ENCODE data around the gene RPS6KB2. TPM values are rescaled to one million over a fixed set of nuclear protein-coding genes. Genes with fewer than 3 reads are reported as not detected.

The RPS6KB2 gene
- total RNA-seq, 2 experiments from 2014 or later: 57.4 to 57.5 TPM

- ChIA-PET CTCF (interaction anchor here (0.8 to 5.7 kb wide), 7 partner anchors 11 to 138 kb away, joined by 3 to 46 read pairs (median 3); partner anchors contain the start of gene PTPRCAP), POLR2A (interaction anchor here (0.6 to 6.6 kb wide), 8 partner anchors 10 to 80 kb away, joined by 3 to 68 read pairs (median 8); partner anchors contain the start of genes CARNS1, PTPRCAP, RAD9A and RPS6KB2)
- H3K4me1 Mint-ChIP-seq (ENCODE audit: low read depth): peaks cover 67% of the 10 kb centered on the region
- DNase-seq: no peak
- peaks cover 46% of the 10 kb centered on the region for H3K36me3 Mint-ChIP-seq
- H3K4me3 Mint-ChIP-seq: peak overlapping the region; percentile 87
- intact Hi-C loops (cut with micrococcal nuclease): loop anchor here (2.0 kb wide), 1 partner anchor 31 kb away; the partner anchor contains the start of gene PTPRCAP
- H3K27me3 Mint-ChIP-seq: no peaks in the 10 kb centered on the region
- no peaks in the 10 kb centered on the region for H3K9me3 Mint-ChIP-seq
- peak overlapping the region; percentile 93 for H3K27ac Mint-ChIP-seq
Measured at GRCh38 chr11:67405688-67406339, 22.5 kb upstream of the RPS6KB2 start.

- no peaks in the 10 kb centered on the region for H3K9me3 Mint-ChIP-seq
- ChIA-PET POLR2A (interaction anchor here (1.1 to 3.5 kb wide), 6 partner anchors 12 to 78 kb away, joined by 3 to 22 read pairs (median 7); partner anchors contain the start of genes PTPRCAP and RPS6KB2), CTCF (interaction anchor here (0.8 to 1.6 kb wide), 6 partner anchors 12 to 59 kb away, joined by 3 to 7 read pairs (median 3); no protein-coding TSS in a partner anchor)
- no peaks in the 10 kb centered on the region for H3K27me3 Mint-ChIP-seq
- peaks cover 74% of the 10 kb centered on the region for H3K4me1 Mint-ChIP-seq (ENCODE audit: low read depth)
- H3K27ac Mint-ChIP-seq: peak overlapping the region; percentile 93
- intact Hi-C loops (cut with micrococcal nuclease): no loop called here
- no peak for DNase-seq
- peaks cover 46% of the 10 kb centered on the region for H3K36me3 Mint-ChIP-seq
- H3K4me3 Mint-ChIP-seq: peak overlapping the region; percentile 87
Measured at GRCh38 chr11:67406420-67406968, 21.8 kb upstream of the RPS6KB2 start.

- Mint-ChIP-seq H3K4me3 (peak overlapping the region; percentile 87), H3K36me3 (peaks cover 46% of the 10 kb centered on the region), H3K4me1 (ENCODE audit: low read depth) (peaks cover 78% of the 10 kb centered on the region), H3K27me3 (no peaks in the 10 kb centered on the region), H3K9me3 (no peaks in the 10 kb centered on the region), H3K27ac (peak overlapping the region; percentile 93)
- ChIA-PET CTCF (interaction anchor here (0.8 to 1.6 kb wide), 6 partner anchors 11 to 58 kb away, joined by 3 to 7 read pairs (median 3); no protein-coding TSS in a partner anchor), POLR2A (interaction anchor here (1.1 to 3.5 kb wide), 8 partner anchors 11 to 78 kb away, joined by 3 to 22 read pairs (median 6); partner anchors contain the start of genes POLD4, PTPRCAP, RPS6KB2 and TMEM134)
- intact Hi-C loops (cut with micrococcal nuclease): no loop called here
- DNase-seq: peak; percentile 50
Measured at GRCh38 chr11:67406969-67407687, 21.2 kb upstream of the RPS6KB2 start.

GRCh38 chr11:67407688-67408163 lies 20.6 kb upstream of the RPS6KB2 start:
- peaks cover 80% of the 10 kb centered on the region for H3K4me1 Mint-ChIP-seq (ENCODE audit: low read depth)

GRCh38 chr11:67408437-67409200 lies 19.7 kb upstream of the RPS6KB2 start:
- POLR2A ChIA-PET: interaction anchor here (1.4 to 3.5 kb wide), 8 partner anchors 10 to 79 kb away, joined by 3 to 22 read pairs (median 6); partner anchors contain the start of genes POLD4, PTPRCAP and TMEM134
- CTCF ChIA-PET: interaction anchor here (0.9 kb wide), 1 partner anchor 30 kb away, joined by 6 read pairs; no protein-coding TSS in a partner anchor
- DNase-seq: peak; percentile 52
- Mint-ChIP-seq H3K4me1 (ENCODE audit: low read depth) (peaks cover 81% of the 10 kb centered on the region), H3K36me3 (peaks cover 46% of the 10 kb centered on the region), H3K27ac (peak overlapping the region; percentile 93), H3K9me3 (no peaks in the 10 kb centered on the region), H3K4me3 (peak overlapping the region; percentile 87), H3K27me3 (no peaks in the 10 kb centered on the region)
- intact Hi-C loops (cut with micrococcal nuclease): no loop called here

More at GRCh38 chr11:67407688-67408163, 20.6 kb upstream of the RPS6KB2 start:
- H3K27me3 Mint-ChIP-seq: no peaks in the 10 kb centered on the region
- H3K9me3 Mint-ChIP-seq: no peaks in the 10 kb centered on the region
- peak overlapping the region; percentile 87 for H3K4me3 Mint-ChIP-seq
- peak overlapping the region; percentile 93 for H3K27ac Mint-ChIP-seq
- DNase-seq: no peak
- ChIA-PET CTCF (interaction anchor here (1.1 to 1.6 kb wide), 4 partner anchors 11 to 56 kb away, joined by 3 to 7 read pairs (median 4); no protein-coding TSS in a partner anchor), POLR2A (interaction anchor here (1.1 to 3.5 kb wide), 8 partner anchors 10 to 77 kb away, joined by 3 to 22 read pairs (median 6); partner anchors contain the start of genes POLD4, PTPRCAP, RPS6KB2 and TMEM134)
- intact Hi-C loops (cut with micrococcal nuclease): no loop called here
- H3K36me3 Mint-ChIP-seq: peaks cover 46% of the 10 kb centered on the region

- ChIA-PET CTCF (no interaction called here), POLR2A (interaction anchor here (1.4 to 3.5 kb wide), 5 partner anchors 9 to 79 kb away, joined by 3 to 22 read pairs (median 11); partner anchors contain the start of gene PTPRCAP)
- peak; percentile 86 for DNase-seq
- Mint-ChIP-seq H3K9me3 (no peaks in the 10 kb centered on the region), H3K4me3 (peak overlapping the region; percentile 87), H3K27ac (peak overlapping the region; percentile 93), H3K27me3 (no peaks in the 10 kb centered on the region), H3K4me1 (ENCODE audit: low read depth) (peaks cover 81% of the 10 kb centered on the region), H3K36me3 (peaks cover 44% of the 10 kb centered on the region)
- intact Hi-C loops (cut with micrococcal nuclease): no loop called here
Measured at GRCh38 chr11:67409261-67409666, 19.0 kb upstream of the RPS6KB2 start.

GRCh38 chr11:67409781-67410368 lies 18.4 kb upstream of the RPS6KB2 start:
- H3K4me1 Mint-ChIP-seq (ENCODE audit: low read depth): peaks cover 81% of the 10 kb centered on the region
- POLR2A ChIA-PET: interaction anchor here (1.4 to 3.5 kb wide), 4 partner anchors 9 to 78 kb away, joined by 3 to 21 read pairs (median 8); no protein-coding TSS in a partner anchor
- peak overlapping the region; percentile 71 for H3K4me3 Mint-ChIP-seq
- CTCF ChIA-PET: no interaction called here
- H3K9me3 Mint-ChIP-seq: no peaks in the 10 kb centered on the region
- intact Hi-C loops (cut with micrococcal nuclease): no loop called here
- no peak for DNase-seq
- peak overlapping the region; percentile 90 for H3K27ac Mint-ChIP-seq
- peaks cover 39% of the 10 kb centered on the region for H3K36me3 Mint-ChIP-seq
- H3K27me3 Mint-ChIP-seq: no peaks in the 10 kb centered on the region

GRCh38 chr11:67410369-67410831 lies 17.9 kb upstream of the RPS6KB2 start:
- peaks cover 78% of the 10 kb centered on the region for H3K4me1 Mint-ChIP-seq (ENCODE audit: low read depth)
- H3K36me3 Mint-ChIP-seq: peaks cover 34% of the 10 kb centered on the region
- no peak for DNase-seq
- ChIA-PET CTCF (no interaction called here), POLR2A (interaction anchor here (1.9 kb wide), 1 partner anchor 10 kb away, joined by 6 read pairs; no protein-coding TSS in a partner anchor)
- intact Hi-C loops (cut with micrococcal nuclease): no loop called here
- peak overlapping the region; percentile 90 for H3K27ac Mint-ChIP-seq
- H3K4me3 Mint-ChIP-seq: peak overlapping the region; percentile 71
- H3K9me3 Mint-ChIP-seq: no peaks in the 10 kb centered on the region
- H3K27me3 Mint-ChIP-seq: no peaks in the 10 kb centered on the region

- peak overlapping the region; percentile 90 for H3K27ac Mint-ChIP-seq
- ChIA-PET CTCF (interaction anchor here (1.3 kb wide), 1 partner anchor 10 kb away, joined by 4 read pairs; no protein-coding TSS in a partner anchor), POLR2A (interaction anchor here (1.9 to 2.8 kb wide), 2 partner anchors 8 to 9 kb away, joined by 6 to 19 read pairs; partner anchors contain the start of genes PPP1CA and TBC1D10C)
- H3K36me3 Mint-ChIP-seq: peaks cover 28% of the 10 kb centered on the region
- H3K27me3 Mint-ChIP-seq: no peaks in the 10 kb centered on the region
- intact Hi-C loops (cut with micrococcal nuclease): no loop called here
- no peak for DNase-seq
- no peaks in the 10 kb centered on the region for H3K9me3 Mint-ChIP-seq
- no peak overlapping the region for H3K4me3 Mint-ChIP-seq
- H3K4me1 Mint-ChIP-seq (ENCODE audit: low read depth): peaks cover 75% of the 10 kb centered on the region
Measured at GRCh38 chr11:67410984-67411784, 17.1 kb upstream of the RPS6KB2 start.

GRCh38 chr11:67411785-67412152 lies 16.5 kb upstream of the RPS6KB2 start:
- POLR2A ChIA-PET: interaction anchor here (1.2 to 2.8 kb wide), 5 partner anchors 9 to 59 kb away, joined by 3 to 19 read pairs (median 6); partner anchors contain the start of genes POLD4, PPP1CA, PTPRCAP and RPS6KB2
- intact Hi-C loops (cut with micrococcal nuclease): no loop called here
- Mint-ChIP-seq H3K9me3 (no peaks in the 10 kb centered on the region), H3K36me3 (peaks cover 23% of the 10 kb centered on the region), H3K4me1 (ENCODE audit: low read depth) (peaks cover 75% of the 10 kb centered on the region), H3K27ac (peak overlapping the region; percentile 90), H3K27me3 (no peaks in the 10 kb centered on the region), H3K4me3 (no peak overlapping the region)
- peak; percentile 49 for DNase-seq
- CTCF ChIA-PET: interaction anchor here (1.3 kb wide), 1 partner anchor 11 kb away, joined by 4 read pairs; no protein-coding TSS in a partner anchor
